Activated CD4-positive, alpha-beta T cell treated with anti-CD3 and anti-CD28 coated beads, Interleukin-2, amount 10 ng/mL, durations not matched to agents 24 days and 14 days (primary cell): ENCODE results near the gene PRRC2C. TPM values are rescaled to one million over a fixed set of nuclear protein-coding genes. Genes with fewer than 3 reads are reported as not detected.
"Not testable (repeated sequence)": the region's sequence is repeated elsewhere in the genome, so short reads cannot be mapped to it uniquely, and the experiment has no call there.

Experiments used
- DNase-seq: peaks from one replicate; pipeline ENCODE4 v3.0.0; 2022
- H3K27ac Mint-ChIP-seq: one replicate; pipeline ENCODE4 v1.8.0; 2022; ENCODE audit warnings: mild to moderate bottlenecking, mixed read lengths
- H3K27me3 Mint-ChIP-seq: one replicate; pipeline ENCODE4 v1.8.0; 2022; ENCODE audit warnings: mixed read lengths
- H3K36me3 Mint-ChIP-seq: one replicate; pipeline ENCODE4 v1.8.0; 2022; ENCODE audit warnings: low read depth, mild to moderate bottlenecking, mixed read lengths
- H3K4me1 Mint-ChIP-seq: one replicate; pipeline ENCODE4 v1.8.0; 2021; ENCODE audit warnings: mixed read lengths
- H3K4me3 Mint-ChIP-seq: one replicate; pipeline ENCODE4 v1.8.0; 2022; ENCODE audit warnings: mild to moderate bottlenecking, moderate library complexity, mixed read lengths
- H3K9me3 Mint-ChIP-seq: one replicate; pipeline ENCODE4 v1.8.0; 2021; ENCODE audit warnings: mixed read lengths
- intact Hi-C: fragments of 100-400 bp; cut with micrococcal nuclease; formaldehyde crosslinking; loops from one replicate; pipeline ENCODE4 v1.15.1; 2023
- total RNA-seq: library from RNA; stranded (reverse); gene quantifications from 2 replicates; pipeline ENCODE4 v1.2.3, GENCODE V29; 2022

PRRC2C gene
- total RNA-seq, 1 donor from 2014 or later: 278 TPM

DNA sequence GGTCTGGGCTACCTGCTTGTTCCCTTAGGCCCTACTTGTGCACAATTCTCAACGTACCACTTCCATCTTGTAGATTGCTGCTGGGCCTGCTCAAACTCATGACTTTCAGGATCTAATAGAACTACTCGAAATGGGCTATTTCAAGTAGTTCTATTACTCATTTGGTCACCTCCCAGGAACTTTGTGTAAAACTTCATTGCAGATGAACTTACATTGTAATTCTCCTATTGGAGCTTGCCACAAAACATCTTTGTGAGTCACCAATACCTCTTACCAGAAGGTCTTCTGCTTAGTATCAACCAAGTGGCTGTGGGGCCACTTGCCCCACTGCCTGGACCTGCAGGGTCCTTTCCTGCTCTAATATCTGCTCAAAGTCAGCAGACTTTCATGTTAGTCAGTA, 126.0 kb downstream of the PRRC2C start:
- H3K27me3 Mint-ChIP-seq: no peaks in the 10 kb centered on the region
- H3K36me3 Mint-ChIP-seq: no peaks in the 10 kb centered on the region
- no peak overlapping the region for H3K27ac Mint-ChIP-seq
- H3K4me3 Mint-ChIP-seq: no peak overlapping the region
- no peaks in the 10 kb centered on the region for H3K4me1 Mint-ChIP-seq
- intact Hi-C loops: no loop called here
- no peak for DNase-seq
- H3K9me3 Mint-ChIP-seq: no peaks in the 10 kb centered on the region

DNA sequence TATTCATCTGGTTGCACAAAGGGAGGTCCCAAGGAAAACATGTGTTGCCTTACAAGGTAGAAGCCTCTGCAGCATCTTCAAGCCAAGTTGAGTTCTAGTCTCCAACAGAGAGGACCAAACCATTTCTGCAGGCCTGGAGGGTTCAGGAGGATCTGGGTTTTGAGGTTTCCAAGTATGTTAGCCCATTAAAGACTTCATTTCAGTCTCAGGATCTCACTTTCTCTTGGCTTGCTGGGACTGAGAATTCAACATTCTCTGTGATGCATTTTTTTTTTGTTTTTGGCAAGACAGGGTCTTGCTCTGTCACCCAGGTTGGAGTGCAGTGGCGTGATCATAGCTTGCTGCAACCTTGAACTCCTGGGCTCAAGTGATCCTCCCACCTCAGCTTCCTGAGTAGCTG, 128.0 kb downstream of the PRRC2C start:
- H3K9me3 Mint-ChIP-seq: no peaks in the 10 kb centered on the region
- DNase-seq: no peak
- intact Hi-C loops: no loop called here
- no peak overlapping the region for H3K4me3 Mint-ChIP-seq
- H3K27me3 Mint-ChIP-seq: peaks cover 3% of the 10 kb centered on the region
- no peak overlapping the region for H3K27ac Mint-ChIP-seq
- H3K36me3 Mint-ChIP-seq: no peaks in the 10 kb centered on the region
- H3K4me1 Mint-ChIP-seq: no peaks in the 10 kb centered on the region

DNA sequence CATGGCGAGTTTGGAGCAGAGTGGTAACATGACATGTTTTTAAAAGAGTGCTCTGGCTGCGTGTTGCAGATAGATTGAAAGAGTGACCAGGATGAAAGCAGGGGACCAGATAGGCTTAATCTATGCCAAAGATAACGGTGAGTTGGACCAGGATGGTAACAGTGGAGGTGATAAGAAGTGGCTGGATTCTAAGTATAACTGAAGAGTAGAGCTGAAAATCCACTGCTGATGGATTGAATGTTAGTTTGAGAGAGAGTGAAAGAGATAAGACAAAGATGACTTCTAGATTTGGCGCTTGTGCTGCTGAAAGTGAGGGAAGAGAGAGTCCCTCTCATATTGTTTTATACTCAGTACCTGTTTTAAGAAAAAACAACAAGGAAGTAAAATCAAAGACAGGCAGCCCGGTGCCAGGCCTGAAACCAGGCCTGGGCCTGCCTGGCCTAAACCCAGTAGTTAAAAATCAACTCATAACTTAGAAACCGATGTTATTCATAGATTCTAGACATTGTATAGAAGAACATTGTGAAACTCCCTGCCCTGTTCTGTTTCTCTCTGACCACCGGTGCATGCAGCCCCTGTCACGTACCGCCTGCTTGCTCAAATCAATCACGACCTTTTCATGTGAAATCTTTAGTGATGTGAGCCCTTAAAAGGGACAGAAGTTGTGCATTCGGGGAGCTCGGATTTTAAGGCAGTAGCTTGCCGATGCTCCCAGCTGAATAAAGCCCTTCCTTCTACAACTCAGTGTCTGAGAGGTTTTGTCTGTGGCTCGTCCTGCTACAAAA, 130.0 kb downstream of the PRRC2C start:
- not testable (repeated sequence) for H3K27ac Mint-ChIP-seq, H3K36me3 Mint-ChIP-seq, H3K4me1 Mint-ChIP-seq

DNA sequence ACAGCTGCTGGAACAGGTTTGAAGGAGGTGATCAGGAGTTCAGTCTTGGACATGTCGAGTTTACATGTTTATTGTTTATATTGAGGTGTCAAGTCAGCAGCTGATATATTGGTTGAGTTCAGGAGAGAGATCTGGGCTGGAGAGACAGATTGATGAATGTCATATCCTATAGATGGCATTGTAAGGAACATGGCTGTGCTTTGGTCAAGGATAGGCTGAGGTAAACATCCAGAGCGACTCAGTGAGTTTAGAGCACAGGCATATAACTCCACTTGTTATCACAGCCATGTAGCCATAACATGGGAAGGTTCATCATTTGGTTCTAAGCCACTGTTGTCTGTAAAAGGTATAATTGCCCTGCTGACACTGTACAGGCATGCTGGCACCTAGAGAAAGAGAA, 131.3 kb downstream of the PRRC2C start:
- Mint-ChIP-seq H3K27ac (no peak overlapping the region), H3K36me3 (no peaks in the 10 kb centered on the region), H3K9me3 (no peaks in the 10 kb centered on the region), H3K4me1 (no peaks in the 10 kb centered on the region), H3K27me3 (peaks cover 11% of the 10 kb centered on the region), H3K4me3 (no peak overlapping the region)
- intact Hi-C loops: no loop called here
- DNase-seq: no peak

More for the DNA sequence above, 130.0 kb downstream of the PRRC2C start:
- H3K4me3 Mint-ChIP-seq, H3K9me3 Mint-ChIP-seq, H3K27me3 Mint-ChIP-seq, intact Hi-C loops, DNase-seq: not testable (repeated sequence)

DNA sequence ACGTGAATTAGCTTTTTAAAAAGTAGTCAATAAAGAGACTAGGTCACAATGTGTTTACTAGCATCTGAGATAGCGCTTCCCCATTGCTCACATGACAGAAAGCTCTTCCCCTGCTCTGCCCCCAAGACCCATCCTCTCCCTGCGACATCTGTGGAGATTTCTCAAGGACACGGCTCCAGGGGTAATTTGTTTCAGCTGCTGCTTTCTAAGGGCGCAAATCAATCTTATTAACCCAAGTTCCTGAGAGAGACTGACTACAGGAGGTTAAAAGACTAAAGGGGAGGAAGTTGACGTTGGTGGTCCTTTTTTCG, 136.8 kb downstream of the PRRC2C start, which contains the start of gene MYOCOS:
MYOCOS (plus strand) TSS at position 92 of the 311 bp plus-strand sequence. CDS start 1,641 bp downstream, outside the sequence.
- no peak for DNase-seq
- intact Hi-C loops: no loop called here
- H3K4me1 Mint-ChIP-seq: no peaks in the 10 kb centered on the region
- no peak within 1 kb of the TSS for H3K27ac Mint-ChIP-seq
- H3K27me3 Mint-ChIP-seq: peaks cover 11% of the 10 kb centered on the region
- no peaks in the 10 kb centered on the region for H3K9me3 Mint-ChIP-seq
- no peaks in the 10 kb centered on the region for H3K36me3 Mint-ChIP-seq
- H3K4me3 Mint-ChIP-seq: no peak within 1 kb of the TSS

DNA sequence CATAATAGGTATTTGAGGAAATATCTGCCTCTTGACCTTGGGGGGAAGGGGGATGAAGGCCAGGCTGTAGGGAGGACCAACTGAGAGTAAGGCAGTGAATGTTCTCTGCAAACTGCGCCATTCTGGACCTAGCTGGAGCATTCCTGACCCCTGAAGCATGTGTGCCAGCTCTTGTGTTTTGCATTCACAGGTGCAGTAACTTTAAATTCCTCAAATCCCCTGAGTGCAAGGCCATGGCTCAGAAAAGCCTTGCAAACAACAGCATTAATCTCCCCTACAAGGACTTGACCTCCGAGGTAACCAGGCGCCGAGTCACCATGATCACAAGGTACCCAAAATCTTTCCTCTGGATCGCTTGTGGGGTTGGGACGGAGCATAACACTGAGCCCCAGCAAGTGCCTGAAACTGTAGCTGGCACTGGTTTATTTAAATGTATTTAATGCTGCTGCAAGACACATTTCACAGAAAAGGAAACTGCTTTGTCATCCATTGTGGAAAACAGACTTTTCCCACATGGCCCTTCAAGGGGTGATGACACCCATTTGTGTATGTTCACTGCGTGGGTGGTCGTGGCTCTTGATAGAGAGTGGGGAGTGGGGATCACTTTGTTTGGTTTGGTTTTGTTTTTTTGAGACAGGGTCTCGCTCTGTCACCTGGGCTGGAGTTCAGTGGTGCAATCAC, 138.5 kb downstream of the PRRC2C start:
- no peaks in the 10 kb centered on the region for H3K4me1 Mint-ChIP-seq
- no peak overlapping the region for H3K27ac Mint-ChIP-seq
- peaks cover 5% of the 10 kb centered on the region for H3K27me3 Mint-ChIP-seq
- no peak overlapping the region for H3K4me3 Mint-ChIP-seq
- no peak for DNase-seq
- no peaks in the 10 kb centered on the region for H3K9me3 Mint-ChIP-seq
- intact Hi-C loops: no loop called here
- no peaks in the 10 kb centered on the region for H3K36me3 Mint-ChIP-seq

DNA sequence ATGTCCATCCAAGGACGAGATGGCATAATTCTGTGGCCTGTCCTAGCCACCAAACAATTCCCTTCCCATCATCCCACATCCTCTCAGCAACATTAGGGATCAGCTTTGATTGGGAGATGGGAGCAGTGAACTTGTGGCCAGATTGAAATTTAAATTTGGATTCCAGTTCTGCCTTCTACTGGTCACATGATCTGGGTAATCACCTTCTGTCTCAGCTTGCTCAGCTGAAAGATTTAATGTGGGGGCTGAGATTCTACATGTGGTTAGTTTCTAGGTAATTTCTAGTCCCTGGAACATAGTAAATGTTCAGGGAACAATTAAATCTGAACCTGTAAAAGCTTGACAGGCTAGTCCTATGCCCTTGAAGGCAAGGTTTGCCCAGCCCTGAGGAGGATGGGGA, 139.9 kb downstream of the PRRC2C start:
- intact Hi-C loops: no loop called here
- Mint-ChIP-seq H3K4me3 (no peak overlapping the region), H3K27me3 (peaks cover 11% of the 10 kb centered on the region), H3K9me3 (no peaks in the 10 kb centered on the region), H3K27ac (no peak overlapping the region), H3K36me3 (no peaks in the 10 kb centered on the region), H3K4me1 (no peaks in the 10 kb centered on the region)
- no peak for DNase-seq

DNA sequence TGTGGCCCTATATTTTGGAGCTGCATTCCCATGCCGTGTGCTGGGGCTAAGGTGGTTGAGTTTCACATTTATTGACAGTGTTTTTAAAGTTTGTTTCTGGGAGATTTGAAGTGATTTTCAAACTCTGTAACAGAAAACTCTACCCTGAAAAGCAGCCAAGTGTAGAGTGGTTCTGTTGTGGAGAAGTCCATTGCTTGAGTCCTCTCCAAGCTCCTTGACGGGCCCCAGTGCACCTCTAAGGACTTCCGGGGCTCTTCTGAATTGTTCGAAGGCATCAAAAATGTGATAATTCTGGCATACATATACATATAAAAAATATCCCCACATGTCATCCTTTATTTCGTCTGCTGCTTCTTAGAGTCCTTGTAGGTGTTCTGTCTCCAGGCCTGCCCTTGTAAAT, 141.7 kb downstream of the PRRC2C start:
- Mint-ChIP-seq H3K4me3 (no peak overlapping the region), H3K27ac (no peak overlapping the region), H3K27me3 (peaks cover 11% of the 10 kb centered on the region), H3K9me3 (no peaks in the 10 kb centered on the region), H3K36me3 (no peaks in the 10 kb centered on the region), H3K4me1 (no peaks in the 10 kb centered on the region)
- intact Hi-C loops: no loop called here
- no peak for DNase-seq

DNA sequence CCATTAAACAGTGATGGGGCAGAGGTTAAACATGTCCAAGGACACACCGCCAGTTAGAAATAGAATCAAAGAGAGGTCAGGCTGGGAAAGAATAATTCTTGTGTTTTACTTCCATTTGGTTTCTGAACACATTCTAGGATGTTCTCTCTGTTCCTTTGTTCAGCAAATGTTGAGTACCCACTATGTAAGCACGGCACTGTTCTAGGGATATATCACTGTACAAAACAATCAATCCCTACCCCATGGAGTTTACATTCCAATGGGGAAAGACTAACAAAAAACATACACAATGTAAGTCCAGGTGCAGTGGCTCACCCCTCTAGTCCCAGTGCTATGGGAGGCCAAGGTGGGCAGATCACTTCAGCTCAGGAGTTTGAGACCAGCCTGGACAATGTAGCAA, 142.9 kb downstream of the PRRC2C start:
- Mint-ChIP-seq H3K27me3 (peaks cover 11% of the 10 kb centered on the region), H3K9me3 (no peaks in the 10 kb centered on the region)

DNA sequence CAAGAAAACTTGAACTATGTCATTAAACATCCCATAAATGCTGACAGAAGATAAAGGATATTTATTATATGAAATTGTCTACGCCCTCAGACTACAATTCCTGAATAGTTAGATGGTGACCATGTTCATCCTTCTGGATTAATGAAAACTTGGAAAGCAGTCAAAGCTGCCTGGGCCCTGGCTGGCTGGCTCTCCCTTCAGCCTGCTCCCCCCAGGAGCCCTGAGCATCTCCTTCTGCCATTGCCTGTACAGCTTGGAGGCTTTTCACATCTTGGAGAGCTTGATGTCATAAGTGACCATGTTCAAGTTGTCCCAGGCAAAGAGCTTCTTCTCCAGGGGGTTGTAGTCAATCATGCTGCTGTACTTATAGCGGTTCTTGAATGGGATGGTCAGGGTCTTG, 150.3 kb downstream of the PRRC2C start:
- no peaks in the 10 kb centered on the region for H3K4me1 Mint-ChIP-seq
- H3K4me3 Mint-ChIP-seq: no peak overlapping the region
- H3K36me3 Mint-ChIP-seq: no peaks in the 10 kb centered on the region
- H3K27ac Mint-ChIP-seq: no peak overlapping the region
- H3K27me3 Mint-ChIP-seq: peaks cover 2% of the 10 kb centered on the region
- intact Hi-C loops: no loop called here
- H3K9me3 Mint-ChIP-seq: no peaks in the 10 kb centered on the region
- DNase-seq: no peak

More for the DNA sequence above, 142.9 kb downstream of the PRRC2C start:
- H3K4me1 Mint-ChIP-seq: no peaks in the 10 kb centered on the region
- H3K4me3 Mint-ChIP-seq: no peak overlapping the region
- intact Hi-C loops: no loop called here
- H3K27ac Mint-ChIP-seq: no peak overlapping the region
- H3K36me3 Mint-ChIP-seq: no peaks in the 10 kb centered on the region
- no peak for DNase-seq

DNA sequence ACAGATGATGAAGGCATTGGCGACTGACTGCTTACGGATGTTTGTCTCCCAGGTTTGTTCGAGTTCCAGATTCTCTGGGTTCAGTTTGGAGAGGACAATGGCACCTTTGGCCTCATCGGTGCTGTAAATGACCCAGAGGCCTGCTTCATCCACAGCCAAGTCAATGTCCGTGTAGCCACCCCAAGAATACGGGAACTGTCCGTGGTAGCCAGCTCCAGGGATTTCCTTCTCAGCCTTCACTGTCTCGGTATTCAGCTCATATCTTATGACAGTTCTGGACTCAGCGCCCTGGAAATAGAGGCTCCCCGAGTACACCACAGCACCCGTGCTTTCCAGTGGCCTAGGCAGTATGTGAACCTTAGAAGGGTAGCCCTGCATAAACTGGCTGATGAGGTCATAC, 150.8 kb downstream of the PRRC2C start:
- H3K4me1 Mint-ChIP-seq: no peaks in the 10 kb centered on the region
- peaks cover 2% of the 10 kb centered on the region for H3K27me3 Mint-ChIP-seq
- no peak overlapping the region for H3K4me3 Mint-ChIP-seq
- H3K9me3 Mint-ChIP-seq: no peaks in the 10 kb centered on the region
- H3K36me3 Mint-ChIP-seq: no peaks in the 10 kb centered on the region
- no peak for DNase-seq
- intact Hi-C loops: no loop called here
- no peak overlapping the region for H3K27ac Mint-ChIP-seq

DNA sequence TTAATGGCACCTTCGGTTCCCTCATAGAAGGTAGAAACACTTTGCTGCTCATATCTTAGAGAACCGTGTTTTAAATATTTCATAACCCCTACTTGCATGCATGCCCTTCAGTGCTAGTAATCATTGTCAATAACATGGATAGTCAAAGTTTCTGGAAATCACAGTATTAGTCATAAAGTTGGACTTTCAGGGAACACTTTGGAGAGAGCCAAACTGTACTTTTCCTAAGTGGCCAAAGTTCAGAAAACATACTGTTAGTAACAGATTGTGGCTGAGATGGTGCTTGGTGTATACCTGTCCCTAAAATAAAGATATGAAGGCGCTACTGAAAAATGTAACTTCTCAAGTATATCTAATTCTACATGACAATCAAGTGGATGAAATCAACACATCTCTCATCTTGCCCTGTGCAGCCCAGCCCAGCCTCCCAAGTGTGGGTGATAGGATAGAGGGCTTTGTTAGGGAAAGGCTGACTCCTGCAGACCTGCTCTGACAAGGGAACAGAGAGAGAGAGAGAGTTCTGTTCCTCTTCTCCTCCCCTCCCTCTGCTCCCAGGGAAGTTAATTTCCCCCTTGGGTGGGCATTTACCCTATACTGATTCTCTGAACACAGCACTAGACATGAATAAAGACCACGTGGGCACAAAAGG, 152.7 kb downstream of the PRRC2C start:
- H3K27ac Mint-ChIP-seq: no peak overlapping the region
- H3K27me3 Mint-ChIP-seq: no peaks in the 10 kb centered on the region
- no peak overlapping the region for H3K4me3 Mint-ChIP-seq
- intact Hi-C loops: no loop called here
- no peaks in the 10 kb centered on the region for H3K4me1 Mint-ChIP-seq
- no peak for DNase-seq
- H3K36me3 Mint-ChIP-seq: no peaks in the 10 kb centered on the region
- H3K9me3 Mint-ChIP-seq: no peaks in the 10 kb centered on the region

DNA sequence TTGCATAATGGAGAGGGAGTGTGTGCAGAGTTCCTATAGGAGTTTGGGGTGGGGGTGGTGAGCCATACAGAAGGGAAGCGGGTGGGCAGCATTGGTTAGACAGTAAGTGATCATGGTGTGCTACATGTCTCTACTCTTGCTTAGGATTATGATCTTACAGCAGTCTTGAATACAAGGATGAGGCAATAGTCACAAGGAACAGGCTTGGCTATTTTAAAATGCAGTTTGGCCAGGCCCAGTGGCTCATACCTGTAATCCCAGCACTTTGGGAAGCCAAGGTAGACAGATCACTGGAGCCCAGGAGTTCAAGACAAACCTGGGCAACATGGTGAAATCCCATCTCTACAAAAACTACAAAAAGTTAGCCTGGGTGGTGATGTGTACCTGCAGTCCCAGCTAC, 154.9 kb downstream of the PRRC2C start:
- Mint-ChIP-seq H3K4me1 (peaks cover 7% of the 10 kb centered on the region), H3K4me3 (no peak overlapping the region)

DNA sequence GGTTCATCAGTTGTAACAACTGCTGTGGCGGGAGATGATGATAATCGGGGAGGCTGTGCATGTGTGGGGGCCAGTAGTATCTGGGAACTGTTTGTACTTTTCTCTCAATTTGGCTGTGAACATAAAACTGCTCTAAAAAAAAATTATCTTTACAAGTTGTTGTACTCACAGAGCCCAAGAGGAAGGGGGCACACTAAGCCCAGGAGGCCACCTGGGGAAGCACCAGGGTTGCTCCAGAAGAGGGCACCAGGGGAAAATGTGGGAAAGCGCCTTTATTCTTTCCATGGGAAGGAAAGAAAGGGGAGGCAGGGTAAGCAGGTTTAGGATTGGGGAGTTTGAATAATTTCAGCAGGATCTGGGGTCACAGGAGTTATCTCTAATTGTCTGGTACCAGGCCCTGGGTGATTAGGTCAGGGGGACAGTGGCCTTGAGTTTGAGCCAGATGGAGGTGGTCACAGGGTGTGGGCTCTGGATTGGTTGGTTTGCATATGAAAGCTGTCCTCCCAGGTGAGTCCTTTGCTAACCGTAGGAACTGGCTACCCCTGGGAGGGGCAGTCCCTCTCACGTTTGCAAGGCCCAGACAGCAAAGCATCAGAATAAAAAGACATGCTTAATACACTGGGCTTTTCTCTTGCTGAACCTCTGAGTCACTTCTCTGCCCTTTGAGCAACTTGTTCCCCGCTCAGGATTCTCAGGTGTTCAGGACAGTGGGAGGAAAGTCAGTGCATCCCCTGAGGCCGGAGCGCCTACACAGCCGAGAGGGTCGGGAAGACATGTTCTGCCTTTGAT, 155.9 kb downstream of the PRRC2C start:
- DNase-seq: no peak
- Mint-ChIP-seq H3K9me3 (no peaks in the 10 kb centered on the region), H3K27ac (no peak overlapping the region), H3K4me1 (peaks cover 8% of the 10 kb centered on the region), H3K27me3 (no peaks in the 10 kb centered on the region), H3K4me3 (no peak overlapping the region), H3K36me3 (no peaks in the 10 kb centered on the region)
- intact Hi-C loops: no loop called here

More for the DNA sequence above, 154.9 kb downstream of the PRRC2C start:
- DNase-seq: no peak
- H3K27ac Mint-ChIP-seq: no peak overlapping the region
- no peaks in the 10 kb centered on the region for H3K27me3 Mint-ChIP-seq
- intact Hi-C loops: no loop called here
- no peaks in the 10 kb centered on the region for H3K9me3 Mint-ChIP-seq
- H3K36me3 Mint-ChIP-seq: no peaks in the 10 kb centered on the region
